B cell (primary cell): ENCODE measurements around the gene SIGMAR1.

Experiments used
- CTCF ChIP-seq: fragments of 200-600 bp; IDR thresholded peaks from one replicate; pipeline ENCODE4 v1.8.0; 2022; ENCODE audit warnings: antibody characterized with exemption, mild to moderate bottlenecking
- EZH2 ChIP-seq: IDR thresholded peaks from 2 replicates; pipeline ENCODE4 v1.6.1; 2012; ENCODE audit warnings: borderline replicate concordance, low read depth, mild to moderate bottlenecking, moderate library complexity, low read length; ENCODE audit not compliant: insufficient read depth, poor library complexity, severe bottlenecking

- no peak for TF ChIP-seq CTCF
- no peak for TF ChIP-seq EZH2
Observed at GRCh38 chr9:34601937-34602573, 35.5 kb downstream of the SIGMAR1 start.
